HPDE6-E6E7 (cell line): ENCODE measurements around the gene MAPK12.

Experiments used
- DNase-seq: peaks from one replicate; pipeline ENCODE4 v3.0.0; 2011; ENCODE audit warnings: missing footprints; ENCODE audit errors: extremely low spot score

Gene MAPK12

DNA sequence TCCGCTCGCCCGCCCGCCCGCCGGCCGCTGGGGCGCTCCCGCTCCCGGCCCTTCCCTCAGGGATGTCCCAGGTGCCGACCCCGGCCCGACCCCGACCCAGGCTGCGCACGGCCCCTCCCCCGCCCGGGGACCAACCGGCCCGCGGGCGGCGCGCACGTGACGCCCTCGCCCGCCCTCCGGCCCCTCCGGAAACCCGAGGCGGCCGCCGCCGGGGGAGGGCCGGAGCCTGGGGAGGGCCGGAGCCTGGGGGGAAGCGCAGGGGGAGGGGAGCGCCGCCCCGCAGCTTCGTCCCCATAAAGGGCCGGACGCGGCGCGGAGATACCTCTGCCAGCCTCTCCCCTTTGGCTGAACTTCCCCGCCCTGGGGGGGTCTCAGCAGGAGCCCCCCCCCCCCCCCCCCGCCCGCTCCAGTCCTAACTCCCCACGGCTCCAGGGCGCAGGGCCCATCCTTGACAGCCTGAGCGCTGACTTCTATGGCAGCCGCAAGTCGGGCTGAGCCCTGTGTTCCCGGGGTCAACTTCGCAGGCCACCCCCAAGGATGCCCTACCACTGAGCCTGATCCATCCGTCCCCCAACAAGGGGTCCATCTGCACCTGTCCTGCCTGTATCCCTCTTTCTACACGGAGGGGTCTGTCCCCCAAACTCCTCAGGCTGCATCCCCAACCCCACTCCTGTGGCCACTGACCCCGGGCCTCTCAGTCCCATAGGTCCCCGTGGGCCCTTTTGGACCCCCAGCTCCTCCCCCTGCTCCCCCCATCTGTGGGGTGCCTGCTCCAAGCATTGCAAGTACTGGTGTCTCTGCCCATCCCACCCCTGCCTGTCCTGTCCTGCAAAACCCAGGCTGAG is at the start of gene MAPK12:
Gene MAPK12, minus strand, starts transcription at position 69 of the 845 bp plus-strand sequence. CDS start 174 bp downstream, outside the sequence.
- DNase-seq = no peak

DNA sequence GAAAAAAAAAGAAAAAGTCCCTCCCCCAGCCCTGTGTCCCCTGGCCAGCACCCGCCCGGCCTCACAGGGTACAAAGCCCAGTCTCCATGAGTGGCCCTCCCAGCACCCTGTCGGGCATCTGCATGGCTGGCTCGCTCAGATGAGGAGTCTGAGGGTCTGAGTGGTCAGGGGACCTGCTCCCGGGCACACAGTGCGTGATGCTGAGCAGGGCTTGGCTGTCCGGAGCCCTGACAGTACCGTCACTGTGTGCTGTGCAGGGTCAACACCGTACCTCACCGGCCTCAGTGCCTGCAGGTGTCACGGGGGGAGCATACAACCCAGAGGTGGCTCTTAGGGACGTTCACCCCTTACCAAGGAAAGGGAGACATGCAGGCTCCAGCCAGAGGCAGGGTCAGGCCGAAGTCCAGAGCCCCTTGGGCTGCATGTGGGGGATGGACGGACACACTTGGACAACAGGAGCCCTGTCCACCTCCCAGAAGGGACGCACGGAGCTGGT is 49.5 kb upstream of the MAPK12 start:
- no peak for DNase-seq

DNA sequence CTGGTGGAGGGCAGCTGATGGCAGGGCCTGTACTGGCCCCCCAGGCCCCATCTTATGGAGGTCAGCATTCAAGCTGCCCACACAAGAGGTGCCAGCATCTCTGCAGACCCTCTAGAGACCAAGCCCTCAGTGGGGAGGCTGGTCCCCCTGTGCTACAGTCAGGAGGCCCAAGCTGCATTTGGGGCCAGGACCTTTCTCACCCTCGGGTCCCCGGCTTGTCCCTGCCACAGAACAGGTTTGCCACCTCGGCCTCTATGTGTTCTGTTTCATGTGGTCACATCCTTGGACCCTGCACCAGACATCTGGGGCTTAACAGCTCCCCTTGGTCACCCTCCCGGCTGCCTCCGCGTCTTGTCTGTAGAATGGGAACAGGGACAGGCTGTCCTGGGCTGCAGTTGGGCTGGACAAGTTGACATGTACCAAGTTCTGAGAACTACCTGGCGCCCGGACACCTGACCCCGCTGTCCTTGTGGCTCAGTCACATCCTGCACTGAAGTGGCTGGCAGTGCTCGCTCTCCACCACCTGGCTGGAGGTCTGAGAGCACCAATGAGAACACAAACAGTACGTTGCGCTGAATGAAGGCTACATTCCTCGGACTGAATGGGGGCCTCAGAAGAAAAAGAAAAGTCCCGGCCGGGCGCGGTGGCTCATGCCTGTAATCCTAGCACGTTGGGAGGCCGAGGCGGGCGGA is 48.7 kb upstream of the MAPK12 start:
- DNase-seq = no peak

DNA sequence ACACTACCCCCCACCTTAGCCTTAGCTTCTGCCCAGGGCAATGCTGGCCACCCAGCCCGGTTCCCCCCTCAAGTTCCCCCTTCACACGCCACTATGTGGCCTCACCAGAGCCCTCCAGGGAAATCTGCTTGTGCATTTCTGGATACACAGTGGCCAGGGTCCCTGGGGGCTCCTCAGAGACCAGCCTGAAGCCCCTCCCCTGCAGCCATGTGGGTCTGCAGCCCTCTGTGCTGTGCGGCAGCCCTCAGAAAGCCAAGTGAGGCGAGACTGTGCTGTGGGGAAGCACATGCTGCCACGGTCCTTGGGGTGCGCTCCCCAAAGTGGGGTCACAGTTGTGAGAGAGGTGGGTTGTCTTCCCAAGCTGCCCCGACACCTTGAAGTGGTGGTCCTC is 48.1 kb upstream of the MAPK12 start:
- no peak for DNase-seq

- DNase-seq = no peak
Observed at GRCh38 chr22:50308986-50309600, 47.6 kb upstream of the MAPK12 start.

- DNase-seq = no peak
Observed at GRCh38 chr22:50308597-50308935, 47.1 kb upstream of the MAPK12 start.

DNA sequence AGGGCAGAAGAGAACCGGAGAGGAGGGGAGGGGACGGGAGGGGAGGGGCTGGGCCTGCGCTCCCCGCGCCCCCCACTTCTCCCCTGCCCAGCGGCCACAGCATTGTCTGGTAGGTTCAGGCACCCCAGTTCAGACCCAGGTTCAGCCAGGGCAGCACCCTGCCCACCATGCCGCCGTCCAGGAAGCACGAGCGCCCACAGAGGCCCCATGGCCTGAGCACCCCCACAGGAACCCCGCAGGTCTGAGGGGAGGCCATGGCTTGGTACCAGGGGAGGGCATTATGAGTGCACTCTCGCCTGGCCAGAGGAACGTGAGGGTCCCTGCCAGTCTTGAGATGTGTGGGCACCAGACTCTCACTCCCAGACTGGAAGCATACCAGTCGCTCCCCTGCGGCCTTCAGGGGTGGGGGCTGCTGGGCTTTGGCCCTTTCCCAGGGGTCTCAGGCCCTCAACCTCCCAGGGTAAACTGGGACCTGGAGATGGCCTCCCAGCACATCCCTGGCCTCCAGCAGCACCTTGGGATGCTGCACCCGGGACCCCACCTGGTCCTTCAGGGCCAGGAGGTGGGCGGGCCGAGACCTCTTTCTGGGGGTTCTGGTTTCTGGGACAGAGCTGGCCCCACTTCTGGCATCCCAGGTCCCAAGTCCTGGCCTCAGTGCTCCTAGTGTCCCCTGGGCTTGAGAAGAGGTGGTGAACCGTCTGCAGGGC is 46.6 kb upstream of the MAPK12 start:
- no peak for DNase-seq

- DNase-seq = peak; percentile 35
Observed at GRCh38 chr22:50306753-50307749, 45.6 kb upstream of the MAPK12 start, which contains the start of gene PLXNB2. Gene PLXNB2, minus strand, starts transcription at chr22:50307646. Its CDS starts 17,062 bp downstream, at chr22:50290584.

GRCh38 chr22:50305923-50306566 is 44.6 kb upstream of the MAPK12 start:
- DNase-seq = peak; percentile 98

- DNase-seq = peak; percentile 59
Observed at GRCh38 chr22:50305393-50305922, 44.0 kb upstream of the MAPK12 start.

- DNase-seq = peak; percentile 50
Observed at GRCh38 chr22:50304528-50305392, 43.3 kb upstream of the MAPK12 start.

DNA sequence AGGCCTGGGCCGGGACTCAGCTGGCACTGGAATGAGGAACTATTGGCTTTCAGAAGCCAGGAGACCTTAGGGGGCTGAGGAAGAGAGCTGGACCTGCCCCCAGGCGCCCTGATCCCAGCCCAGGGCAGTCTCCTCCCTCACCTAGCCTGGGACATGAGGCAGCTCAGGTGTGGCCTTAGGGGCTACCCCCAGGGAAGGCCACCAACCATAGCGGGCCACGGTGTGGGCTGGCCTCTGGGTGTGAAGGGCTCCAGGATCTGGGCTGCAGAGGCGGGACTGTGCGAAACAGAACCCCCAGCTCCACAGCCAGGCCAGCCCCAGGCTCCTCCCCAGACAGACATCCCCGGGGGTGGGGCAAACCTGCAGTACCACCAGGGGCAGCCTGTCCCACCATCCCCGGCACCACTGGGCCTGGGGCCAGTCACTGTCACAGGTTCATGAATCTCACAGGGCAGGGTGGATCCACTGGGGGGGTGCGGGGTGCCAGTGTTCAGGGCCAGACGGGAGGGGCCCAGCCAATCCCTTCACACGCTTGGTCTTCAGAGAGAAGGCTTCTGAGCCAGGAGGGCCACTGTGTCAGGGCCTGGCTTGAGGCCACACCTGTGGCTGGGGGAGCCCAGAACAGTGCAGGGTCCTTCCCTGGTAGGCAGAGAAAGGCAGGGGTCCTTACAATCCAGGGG is 42.5 kb upstream of the MAPK12 start:
- DNase-seq = peak; percentile 40

DNA sequence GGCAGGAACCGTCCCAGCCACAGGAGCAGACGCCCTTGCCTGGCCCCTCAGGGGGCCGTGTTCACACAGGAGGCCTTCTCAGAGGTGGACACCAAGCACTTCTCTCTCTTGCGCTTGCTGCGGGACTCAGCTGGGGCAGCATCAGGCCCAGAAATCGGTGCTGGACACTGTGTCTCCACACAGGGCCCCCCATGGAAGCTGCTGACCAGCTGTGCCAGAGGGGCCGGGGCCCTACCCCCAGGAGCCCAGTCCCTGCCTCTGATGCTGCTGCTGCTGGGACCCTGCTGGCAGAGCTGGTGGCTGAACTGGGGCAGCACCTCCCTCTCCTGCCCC is 42.0 kb upstream of the MAPK12 start:
- no peak for DNase-seq

DNA sequence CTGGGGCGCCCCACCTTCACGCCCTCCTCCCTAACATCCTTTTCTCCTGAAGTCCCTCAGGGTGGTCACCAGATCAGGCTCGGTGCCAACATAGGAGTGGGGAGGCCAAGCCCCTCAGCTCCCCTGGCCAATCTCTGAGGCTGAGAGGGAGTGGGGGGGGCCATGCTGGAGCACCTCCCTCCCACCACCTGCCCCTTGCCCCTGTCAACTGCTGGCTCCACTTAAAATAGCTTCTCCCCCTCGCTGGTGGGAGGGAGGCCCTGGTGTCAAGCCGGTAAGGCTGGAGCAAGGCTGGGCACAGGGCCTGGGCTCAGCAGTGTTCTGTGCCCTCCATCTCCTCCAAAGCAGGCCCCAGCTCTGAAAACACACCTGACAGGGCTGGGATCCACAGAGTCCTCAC is 41.1 kb upstream of the MAPK12 start:
- no peak for DNase-seq

GRCh38 chr22:50302041-50302541 is 40.6 kb upstream of the MAPK12 start:
- DNase-seq = no peak

DNA sequence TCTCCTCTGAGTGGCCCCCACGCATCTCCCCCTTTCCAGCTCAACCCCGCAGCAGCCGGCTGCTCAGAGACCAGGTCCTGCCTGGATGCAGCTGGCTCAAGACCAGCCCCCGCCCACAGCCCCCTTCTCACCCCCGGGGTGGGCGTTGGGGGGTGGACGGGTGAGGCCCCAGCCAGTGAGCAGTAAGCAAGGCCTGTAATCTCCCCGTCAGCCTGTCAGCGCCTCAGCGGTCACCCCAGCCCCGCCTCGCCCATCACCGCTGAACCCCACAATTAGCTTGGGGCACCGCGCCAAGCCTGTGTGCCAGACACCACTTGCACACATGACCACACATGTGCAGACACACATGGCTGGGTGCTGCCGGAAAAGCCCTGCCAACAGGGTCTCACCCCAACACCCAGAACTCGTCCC is 40.1 kb upstream of the MAPK12 start:
- no peak for DNase-seq

GRCh38 chr22:50300620-50301257 is 39.3 kb upstream of the MAPK12 start:
- no peak for DNase-seq
